Measurements from ENCODE around the gene PRPF19. TPM values are rescaled to one million over a fixed set of nuclear protein-coding genes. Genes with fewer than 3 reads are reported as not detected.

Gene PRPF19
- polyA plus RNA-seq, 1 donor (not counting 4 experiments of a cell fraction or from before 2014, with no cell fraction given): 35.4 TPM

DNA sequence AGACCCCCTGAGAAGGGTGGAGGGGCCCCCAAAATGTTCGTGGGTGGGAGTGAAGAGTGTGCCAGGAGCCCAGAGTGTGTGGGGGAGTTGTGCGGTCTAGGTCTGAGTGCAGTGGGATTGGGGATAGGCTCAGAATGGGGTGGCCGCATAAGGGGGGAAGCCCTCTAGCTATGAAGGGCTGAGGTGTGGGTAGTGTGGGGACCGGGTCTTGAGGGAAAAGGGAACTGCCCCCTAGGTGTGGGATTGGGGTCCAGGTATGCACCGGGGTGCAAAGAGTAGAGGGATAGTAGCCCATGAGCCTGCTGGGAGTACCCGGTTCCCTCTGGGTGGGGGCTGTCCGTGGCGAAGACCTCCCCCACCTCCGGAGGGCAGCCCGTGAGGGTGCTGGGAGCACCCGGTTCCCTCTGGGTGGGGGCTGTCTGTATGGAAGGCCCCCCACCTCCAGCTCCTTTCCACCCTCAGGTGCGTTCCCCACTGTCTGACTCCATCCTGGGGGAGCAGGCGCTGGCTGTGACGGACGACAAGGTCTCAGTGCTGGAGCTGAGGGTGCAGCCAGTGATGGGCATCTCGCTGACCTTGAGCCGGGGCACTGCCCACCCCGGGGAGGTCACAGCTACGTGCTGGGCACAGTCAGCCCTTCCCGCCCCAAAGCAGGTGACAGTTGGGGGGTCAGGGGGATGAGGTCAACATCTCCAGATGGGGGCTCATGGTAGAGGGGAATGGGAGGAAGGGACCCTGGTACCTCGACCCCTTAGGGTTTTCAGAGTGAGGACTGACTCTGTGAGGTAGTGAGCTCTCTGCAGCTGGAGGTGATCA lies 28.6 kb upstream of the PRPF19 start:
- Histone ChIP-seq H2AFZ (ENCODE audit: control insufficient read depth, low read length) (no peak overlapping the region), H3K4me1 (ENCODE audit: control insufficient read depth, extremely low read depth, insufficient read depth, low read length) (no peaks in the 10 kb centered on the region), H3K79me2 (ENCODE audit: control insufficient read depth, insufficient read depth, low read length) (no peaks in the 10 kb centered on the region), H3K4me2 (ENCODE audit: control insufficient read depth, extremely low read depth, insufficient read depth, low read depth, low read length) (no peak overlapping the region), H3K9me3 (ENCODE audit: control insufficient read depth, low read depth, low read length) (no peaks in the 10 kb centered on the region), H3K27ac (ENCODE audit: control insufficient read depth, insufficient read depth, low read length) (no peak overlapping the region), H4K20me1 (ENCODE audit: control insufficient read depth, extremely low read depth, insufficient read depth, low read length) (no peaks in the 10 kb centered on the region), H3K9me1 (ENCODE audit: control insufficient read depth, extremely low read depth, insufficient read depth, low read length) (no peaks in the 10 kb centered on the region), H3K4me3 (ENCODE audit: control insufficient read depth in 2 of 3, extremely low read depth in 1 of 3, insufficient read depth in 2 of 3, low read depth in 1 of 3, low read length in 3 of 3) (no peak overlapping the region), H3K9ac (ENCODE audit: control insufficient read depth, extremely low read depth, insufficient read depth, low read length) (no peak overlapping the region), H3K27me3 (ENCODE audit: control insufficient read depth, extremely low read depth, insufficient read depth, low read length) (no peaks in the 10 kb centered on the region), H3K36me3 (ENCODE audit: control insufficient read depth in 2 of 2, extremely low read depth in 1 of 2, insufficient read depth in 2 of 2, low read length in 2 of 2) (peaks cover 12 to 27% of the 10 kb centered on the region in 2 experiments)
- DNase-seq (ENCODE audit: low read depth, low spot score) (no peak), FAIRE-seq (no peak)
- no peak for TF ChIP-seq EZH2 (IDR thresholded peaks at IDR 0.05; ENCODE audit: low read length)
- TF ChIP-seq CTCF (optimal IDR thresholded peaks at IDR 0.05 in 1 of 3, IDR thresholded peaks at IDR 0.05 in 1 of 3, conservative IDR thresholded peaks at IDR 0.05 in 1 of 3; ENCODE audit: extremely low read depth in 1 of 3, insufficient read depth in 2 of 3, low read length in 3 of 3): no peak
- dilution Hi-C loops (cut with MboI; ENCODE audit: extremely low pct_ligation_motif_present, low sequenced_read_pairs): no loop called here

DNA sequence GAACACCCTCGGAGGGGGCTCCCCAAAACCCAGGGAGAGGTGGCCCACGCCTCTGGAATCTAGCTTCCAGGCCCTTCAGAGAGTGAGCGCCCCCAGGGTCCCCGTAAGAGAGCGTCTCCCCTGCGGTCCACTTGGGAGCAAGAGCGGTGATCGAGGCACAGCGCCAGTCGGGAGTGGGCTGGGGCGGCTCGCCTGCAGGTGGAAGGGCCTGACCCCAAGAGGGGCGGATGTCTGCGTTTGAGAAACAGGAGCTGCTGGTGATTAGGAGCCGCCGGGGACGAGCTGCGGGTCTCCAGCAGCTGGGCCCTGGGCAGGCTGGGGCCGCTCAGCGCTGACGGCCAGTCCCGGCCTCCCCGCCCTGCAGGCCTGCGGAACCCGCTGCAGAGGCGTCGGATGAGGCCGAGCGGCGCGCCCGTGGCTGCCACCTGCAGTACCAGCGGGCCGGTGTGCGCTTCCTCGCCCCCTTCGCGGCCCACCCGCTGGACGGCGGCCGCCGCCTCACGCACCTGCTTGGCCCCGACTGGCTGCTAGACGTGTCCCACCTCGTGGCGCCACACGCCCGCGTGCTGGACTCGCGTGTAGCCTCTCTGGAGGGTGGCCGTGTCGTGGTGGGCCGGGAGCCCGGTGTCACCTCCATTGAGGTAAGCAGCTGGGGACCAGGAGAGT lies 27.9 kb upstream of the PRPF19 start:
- no peak overlapping the region for H3K9ac ChIP-seq (ENCODE audit: control insufficient read depth, extremely low read depth, insufficient read depth, low read length)
- H2AFZ ChIP-seq (ENCODE audit: control insufficient read depth, low read length): no peak overlapping the region
- DNase-seq (ENCODE audit: low read depth, low spot score) (no peak), FAIRE-seq (no peak)
- TF ChIP-seq CTCF (optimal IDR thresholded peaks at IDR 0.05 in 1 of 3, IDR thresholded peaks at IDR 0.05 in 1 of 3, conservative IDR thresholded peaks at IDR 0.05 in 1 of 3; ENCODE audit: extremely low read depth in 1 of 3, insufficient read depth in 2 of 3, low read length in 3 of 3) (no peak), EZH2 (IDR thresholded peaks at IDR 0.05; ENCODE audit: low read length) (no peak)
- no peaks in the 10 kb centered on the region for H3K9me1 ChIP-seq (ENCODE audit: control insufficient read depth, extremely low read depth, insufficient read depth, low read length)
- no peaks in the 10 kb centered on the region for H3K27me3 ChIP-seq (ENCODE audit: control insufficient read depth, extremely low read depth, insufficient read depth, low read length)
- no peak overlapping the region for H3K4me2 ChIP-seq (ENCODE audit: control insufficient read depth, extremely low read depth, insufficient read depth, low read depth, low read length)
- dilution Hi-C loops (cut with MboI; ENCODE audit: extremely low pct_ligation_motif_present, low sequenced_read_pairs): no loop called here
- H3K79me2 ChIP-seq (ENCODE audit: control insufficient read depth, insufficient read depth, low read length): no peaks in the 10 kb centered on the region
- no peak overlapping the region for H3K27ac ChIP-seq (ENCODE audit: control insufficient read depth, insufficient read depth, low read length)
- H3K4me1 ChIP-seq (ENCODE audit: control insufficient read depth, extremely low read depth, insufficient read depth, low read length): no peaks in the 10 kb centered on the region
- H3K4me3 ChIP-seq (ENCODE audit: control insufficient read depth in 2 of 3, extremely low read depth in 1 of 3, insufficient read depth in 2 of 3, low read depth in 1 of 3, low read length in 3 of 3): no peak overlapping the region
- no peaks in the 10 kb centered on the region for H3K9me3 ChIP-seq (ENCODE audit: control insufficient read depth, low read depth, low read length)
- H3K36me3 ChIP-seq (ENCODE audit: control insufficient read depth in 2 of 2, extremely low read depth in 1 of 2, insufficient read depth in 2 of 2, low read length in 2 of 2): peaks cover 12 to 32% of the 10 kb centered on the region in 2 experiments
- H4K20me1 ChIP-seq (ENCODE audit: control insufficient read depth, extremely low read depth, insufficient read depth, low read length): no peaks in the 10 kb centered on the region
